GM23338 (cell line): ENCODE results near the gene FAM76B. TPM values are rescaled to one million over a fixed set of nuclear protein-coding genes. Genes with fewer than 3 reads are reported as not detected.

Experiments
- ATAC-seq: fragments of 200-7000 bp; cut with Tn5 transposase; 3 replicates; pipeline ENCODE4 v1.9.1; 2020
- DNase-seq: peaks from one replicate; pipeline ENCODE4 v3.0.0-alpha.2; 2015; ENCODE audit warnings: low spot score
- H2AFZ ChIP-seq: fragments of 200-600 bp; sonication (generic); 2 replicates; pipeline ENCODE4 v1.8.0; 2016; ENCODE audit warnings: antibody characterized with exemption, mild to moderate bottlenecking, moderate library complexity
- H3F3A ChIP-seq: fragments of 200-600 bp; sonication (generic); replicated peaks from 2 replicates; pipeline ENCODE4 v1.8.0; 2017; ENCODE audit warnings: antibody characterized with exemption, mixed run types, low read depth
- H3K27ac ChIP-seq: fragments of 200-600 bp; sonication (generic); 2 replicates; pipeline ENCODE4 v1.6.1; 2016; ENCODE audit warnings: low read depth
- H3K27me3 ChIP-seq: fragments of 200-600 bp; sonication (generic); 2 replicates; pipeline ENCODE4 v1.8.0; 2016; ENCODE audit warnings: mild to moderate bottlenecking, mixed run types, moderate library complexity; ENCODE audit not compliant: insufficient read depth
- H3K36me3 ChIP-seq: fragments of 200-600 bp; sonication (generic); 2 replicates; pipeline ENCODE4 v1.8.0; 2016; ENCODE audit warnings: mild to moderate bottlenecking; ENCODE audit not compliant: insufficient read depth
- H3K4me1 ChIP-seq: fragments of 200-600 bp; sonication (generic); 2 replicates; pipeline ENCODE4 v1.8.0; 2016; ENCODE audit warnings: mild to moderate bottlenecking, moderate library complexity; ENCODE audit not compliant: insufficient read depth
- H3K4me2 ChIP-seq: fragments of 200-600 bp; sonication (generic); 2 replicates; pipeline ENCODE4 v1.7.1; 2017; ENCODE audit warnings: mixed run types
- H3K4me3 ChIP-seq: fragments of 200-600 bp; sonication (generic); 2 replicates; pipeline ENCODE4 v1.6.1; 2016; ENCODE audit warnings: mixed run types
- H3K79me2 ChIP-seq: fragments of 200-600 bp; sonication (generic); replicated peaks from 2 replicates; pipeline ENCODE4 v1.8.0; 2017; ENCODE audit warnings: mild to moderate bottlenecking; ENCODE audit not compliant: insufficient read depth
- H3K9me2 ChIP-seq: fragments of 200-600 bp; sonication (generic); 2 replicates; pipeline ENCODE4 v1.8.0; 2017; ENCODE audit not compliant: insufficient read depth
- H4K20me1 ChIP-seq: fragments of 200-600 bp; sonication (generic); replicated peaks from 2 replicates; pipeline ENCODE4 v1.8.0; 2017; ENCODE audit warnings: mild to moderate bottlenecking; ENCODE audit not compliant: insufficient read depth
- H3K27ac Mint-ChIP-seq: 2 replicates; pipeline ENCODE4 v1.8.0; 2020; ENCODE audit warnings: inconsistent platforms, mild to moderate bottlenecking, moderate library complexity, mixed read lengths
- H3K27me3 Mint-ChIP-seq: 3 replicates; pipeline ENCODE4 v1.8.0; 2022; ENCODE audit warnings: low read depth, mild to moderate bottlenecking, moderate library complexity, mixed read lengths, inconsistent platforms; ENCODE audit not compliant: insufficient read depth, poor library complexity
- H3K36me3 Mint-ChIP-seq: 3 replicates; pipeline ENCODE4 v1.8.0; 2021; ENCODE audit warnings: low read depth, mild to moderate bottlenecking, inconsistent platforms, moderate library complexity, mixed read lengths
- H3K4me1 Mint-ChIP-seq: 3 replicates; pipeline ENCODE4 v1.8.0; 2020; ENCODE audit warnings: mild to moderate bottlenecking, inconsistent platforms, mixed read lengths
- H3K4me3 Mint-ChIP-seq: 3 replicates; pipeline ENCODE4 v1.8.0; 2021; ENCODE audit warnings: moderate library complexity, mild to moderate bottlenecking, inconsistent platforms, mixed read lengths
- H3K9me3 Mint-ChIP-seq: 3 replicates; pipeline ENCODE4 v1.8.0; 2020; ENCODE audit warnings: moderate library complexity, mild to moderate bottlenecking, inconsistent platforms, mixed read lengths
- CREB1 ChIP-seq: fragments of 250-450 bp; sonication (Bioruptor Pico); IDR thresholded peaks from 2 replicates; pipeline ENCODE4 v1.5.0; 2020; ENCODE audit warnings: low read depth, mild to moderate bottlenecking, moderate library complexity
- EZH2 ChIP-seq: fragments of 200-600 bp; sonication (generic); IDR thresholded peaks from one replicate; pipeline ENCODE4 v1.8.0; 2017; ENCODE audit warnings: antibody characterized with exemption, mild to moderate bottlenecking, low read depth; ENCODE audit not compliant: unreplicated experiment
- EZH2phosphoT487 ChIP-seq: fragments of 200-600 bp; sonication (generic); IDR thresholded peaks from one replicate; pipeline ENCODE4 v1.8.1; 2018; ENCODE audit warnings: antibody characterized with exemption; ENCODE audit not compliant: unreplicated experiment
- JUNB ChIP-seq: IDR thresholded peaks from one replicate; pipeline ENCODE4 v1.6.1; 2016; ENCODE audit warnings: antibody characterized with exemption; ENCODE audit not compliant: unreplicated experiment
- NANOG ChIP-seq: IDR thresholded peaks from 2 replicates; pipeline ENCODE4 v1.6.1; 2016; ENCODE audit warnings: antibody characterized with exemption, borderline replicate concordance
- POLR2AphosphoS5 ChIP-seq: IDR thresholded peaks from 2 replicates; pipeline ENCODE4 v1.6.1; 2016; ENCODE audit warnings: antibody characterized with exemption, low read depth
- STAT1 ChIP-seq: IDR thresholded peaks from one replicate; pipeline ENCODE4 v1.6.1; 2016; ENCODE audit warnings: antibody characterized with exemption; ENCODE audit not compliant: unreplicated experiment
- ZNF114 ChIP-seq: fragments of 250-450 bp; sonication (Bioruptor Pico); IDR thresholded peaks from 2 replicates; pipeline ENCODE4 v1.5.0; 2020; ENCODE audit warnings: mild to moderate bottlenecking, moderate library complexity
- ZNF331 ChIP-seq: fragments of 250-450 bp; sonication (Bioruptor Pico); IDR thresholded peaks from 2 replicates; pipeline ENCODE4 v1.5.0; 2020; ENCODE audit warnings: low read depth, mild to moderate bottlenecking, moderate library complexity
- polyA plus RNA-seq: library from polyadenylated mRNA; unstranded; fragments of >200 nt; fragmentation: Nextera tagmentation; extraction: Ambion mirVana; gene quantifications from 2 replicates; pipeline ENCODE4 v1.2.1, GENCODE V29; 2016
- total RNA-seq: library from RNA; depleted of rRNA; stranded (reverse); fragments of >200 nt; shearing (Covaris generic); gene quantifications from 2 replicates; pipeline ENCODE4 v1.2.3, GENCODE V29; 2014
- TF ChIP-seq, protein P1 (sequence below): IDR thresholded peaks from one replicate; pipeline ENCODE4 v1.6.1; 2018; ENCODE audit warnings: antibody characterized with exemption; ENCODE audit not compliant: unreplicated experiment
- TF ChIP-seq, protein P2 (sequence below): IDR thresholded peaks from 2 replicates; pipeline ENCODE4 v1.6.1; 2016; ENCODE audit warnings: antibody characterized with exemption
- TF ChIP-seq, protein P3 (sequence below), 2 experiments: fragments of 200-600 bp in 1 of 2; sonication (generic) in 1 of 2; conservative IDR thresholded peaks; 2 replicates each; pipeline versions ENCODE4 v1.5.1 to v1.6.1; 2016 to 2017; ENCODE audit warnings: antibody characterized with exemption in 2 of 2, low read depth in 2 of 2, mild to moderate bottlenecking in 2 of 2, moderate library complexity in 1 of 2

The FAM76B gene
- total and polyA plus RNA-seq, 2 experiments from 2014 or later = 21.1 to 37.9 TPM

DNA sequence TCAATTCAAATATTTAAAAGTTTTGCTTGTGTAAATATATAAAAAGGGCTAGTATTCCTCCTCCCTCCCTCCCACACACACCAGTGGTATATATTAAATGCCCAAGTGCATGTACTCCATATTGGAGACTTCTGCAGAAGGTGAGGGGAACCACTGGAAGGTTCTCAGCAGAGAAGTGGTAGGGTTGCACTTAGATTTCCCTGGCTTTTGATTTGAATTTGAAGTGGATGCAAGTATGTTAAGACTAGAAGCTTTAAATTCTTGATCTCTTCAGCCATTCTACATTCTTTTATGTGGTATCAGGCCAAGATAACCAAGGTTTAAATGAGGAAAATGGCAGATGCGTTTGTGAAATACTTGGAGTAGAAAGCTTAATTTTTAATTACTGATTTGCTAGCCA lies 43.8 kb upstream of the FAM76B start (continued):
- TF ChIP-seq, protein P1, sequence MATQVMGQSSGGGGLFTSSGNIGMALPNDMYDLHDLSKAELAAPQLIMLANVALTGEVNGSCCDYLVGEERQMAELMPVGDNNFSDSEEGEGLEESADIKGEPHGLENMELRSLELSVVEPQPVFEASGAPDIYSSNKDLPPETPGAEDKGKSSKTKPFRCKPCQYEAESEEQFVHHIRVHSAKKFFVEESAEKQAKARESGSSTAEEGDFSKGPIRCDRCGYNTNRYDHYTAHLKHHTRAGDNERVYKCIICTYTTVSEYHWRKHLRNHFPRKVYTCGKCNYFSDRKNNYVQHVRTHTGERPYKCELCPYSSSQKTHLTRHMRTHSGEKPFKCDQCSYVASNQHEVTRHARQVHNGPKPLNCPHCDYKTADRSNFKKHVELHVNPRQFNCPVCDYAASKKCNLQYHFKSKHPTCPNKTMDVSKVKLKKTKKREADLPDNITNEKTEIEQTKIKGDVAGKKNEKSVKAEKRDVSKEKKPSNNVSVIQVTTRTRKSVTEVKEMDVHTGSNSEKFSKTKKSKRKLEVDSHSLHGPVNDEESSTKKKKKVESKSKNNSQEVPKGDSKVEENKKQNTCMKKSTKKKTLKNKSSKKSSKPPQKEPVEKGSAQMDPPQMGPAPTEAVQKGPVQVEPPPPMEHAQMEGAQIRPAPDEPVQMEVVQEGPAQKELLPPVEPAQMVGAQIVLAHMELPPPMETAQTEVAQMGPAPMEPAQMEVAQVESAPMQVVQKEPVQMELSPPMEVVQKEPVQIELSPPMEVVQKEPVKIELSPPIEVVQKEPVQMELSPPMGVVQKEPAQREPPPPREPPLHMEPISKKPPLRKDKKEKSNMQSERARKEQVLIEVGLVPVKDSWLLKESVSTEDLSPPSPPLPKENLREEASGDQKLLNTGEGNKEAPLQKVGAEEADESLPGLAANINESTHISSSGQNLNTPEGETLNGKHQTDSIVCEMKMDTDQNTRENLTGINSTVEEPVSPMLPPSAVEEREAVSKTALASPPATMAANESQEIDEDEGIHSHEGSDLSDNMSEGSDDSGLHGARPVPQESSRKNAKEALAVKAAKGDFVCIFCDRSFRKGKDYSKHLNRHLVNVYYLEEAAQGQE = no peak
- TF ChIP-seq, protein P2, sequence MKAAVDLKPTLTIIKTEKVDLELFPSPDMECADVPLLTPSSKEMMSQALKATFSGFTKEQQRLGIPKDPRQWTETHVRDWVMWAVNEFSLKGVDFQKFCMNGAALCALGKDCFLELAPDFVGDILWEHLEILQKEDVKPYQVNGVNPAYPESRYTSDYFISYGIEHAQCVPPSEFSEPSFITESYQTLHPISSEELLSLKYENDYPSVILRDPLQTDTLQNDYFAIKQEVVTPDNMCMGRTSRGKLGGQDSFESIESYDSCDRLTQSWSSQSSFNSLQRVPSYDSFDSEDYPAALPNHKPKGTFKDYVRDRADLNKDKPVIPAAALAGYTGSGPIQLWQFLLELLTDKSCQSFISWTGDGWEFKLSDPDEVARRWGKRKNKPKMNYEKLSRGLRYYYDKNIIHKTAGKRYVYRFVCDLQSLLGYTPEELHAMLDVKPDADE = no peak
- TF ChIP-seq ZNF331 (CRISPR knock-in tag) = no peak
- TF ChIP-seq, protein P3, sequence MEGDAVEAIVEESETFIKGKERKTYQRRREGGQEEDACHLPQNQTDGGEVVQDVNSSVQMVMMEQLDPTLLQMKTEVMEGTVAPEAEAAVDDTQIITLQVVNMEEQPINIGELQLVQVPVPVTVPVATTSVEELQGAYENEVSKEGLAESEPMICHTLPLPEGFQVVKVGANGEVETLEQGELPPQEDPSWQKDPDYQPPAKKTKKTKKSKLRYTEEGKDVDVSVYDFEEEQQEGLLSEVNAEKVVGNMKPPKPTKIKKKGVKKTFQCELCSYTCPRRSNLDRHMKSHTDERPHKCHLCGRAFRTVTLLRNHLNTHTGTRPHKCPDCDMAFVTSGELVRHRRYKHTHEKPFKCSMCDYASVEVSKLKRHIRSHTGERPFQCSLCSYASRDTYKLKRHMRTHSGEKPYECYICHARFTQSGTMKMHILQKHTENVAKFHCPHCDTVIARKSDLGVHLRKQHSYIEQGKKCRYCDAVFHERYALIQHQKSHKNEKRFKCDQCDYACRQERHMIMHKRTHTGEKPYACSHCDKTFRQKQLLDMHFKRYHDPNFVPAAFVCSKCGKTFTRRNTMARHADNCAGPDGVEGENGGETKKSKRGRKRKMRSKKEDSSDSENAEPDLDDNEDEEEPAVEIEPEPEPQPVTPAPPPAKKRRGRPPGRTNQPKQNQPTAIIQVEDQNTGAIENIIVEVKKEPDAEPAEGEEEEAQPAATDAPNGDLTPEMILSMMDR (conservative IDR thresholded peaks at IDR 0.05; ENCODE audit: low read depth in 2 of 2) = no peak

DNA sequence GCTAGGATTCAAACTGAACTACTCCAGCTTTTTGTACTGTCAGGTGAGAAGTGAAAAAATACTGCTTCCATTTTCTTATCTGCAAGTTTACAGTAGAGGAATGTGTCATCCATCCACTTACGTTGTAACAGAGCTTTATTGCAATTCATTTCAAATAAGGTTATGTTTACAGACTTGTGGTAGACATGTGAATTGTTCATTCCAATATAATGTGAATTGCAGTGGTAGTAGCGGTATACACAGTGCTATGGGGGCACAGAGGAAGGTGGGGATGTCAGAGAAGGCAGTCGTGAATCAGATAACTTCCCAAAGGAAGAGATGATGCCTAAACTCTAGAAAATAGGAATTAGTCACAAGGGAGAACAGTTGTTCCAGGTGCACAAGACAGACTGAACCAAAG lies 43.2 kb upstream of the FAM76B start:
- Mint-ChIP-seq H3K27ac (no peak overlapping the region), H3K9me3 (no peaks in the 10 kb centered on the region), H3K36me3 (peaks cover 57% of the 10 kb centered on the region), H3K27me3 (no peaks in the 10 kb centered on the region), H3K4me1 (no peaks in the 10 kb centered on the region), H3K4me3 (no peak overlapping the region)
- ATAC-seq (no peak), DNase-seq (no peak)
- Histone ChIP-seq H3K36me3 (peaks cover 38% of the 10 kb centered on the region; the same call in 1 of the 2 replicates), H3K27me3 (no peaks in the 10 kb centered on the region), H2AFZ (no peak overlapping the region), H3K4me2 (no peak overlapping the region), H3K4me3 (no peak overlapping the region), H3K79me2 (no peaks in the 10 kb centered on the region), H3K27ac (no peak overlapping the region), H3K4me1 (no peaks in the 10 kb centered on the region), H4K20me1 (no peaks in the 10 kb centered on the region; the same call in 1 of the 2 replicates), H3F3A (no peaks in the 10 kb centered on the region), H3K9me2 (no peaks in the 10 kb centered on the region)
- no peak for TF ChIP-seq ZNF331 (CRISPR knock-in tag)
- TF ChIP-seq CREB1 (CRISPR knock-in tag) = no peak
- TF ChIP-seq, protein P1 = no peak
- no peak for TF ChIP-seq ZNF114 (CRISPR knock-in tag)
- TF ChIP-seq JUNB = no peak
- no peak for TF ChIP-seq STAT1
- TF ChIP-seq, protein P3 (conservative IDR thresholded peaks at IDR 0.05; ENCODE audit: low read depth in 2 of 2) = no peak
- TF ChIP-seq NANOG = no peak
- no peak for TF ChIP-seq EZH2phosphoT487
- no peak for TF ChIP-seq POLR2AphosphoS5
- TF ChIP-seq, protein P2 = no peak
- TF ChIP-seq EZH2 = no peak
